H9 (cell line): ENCODE results near the gene ECSIT. TPM values are rescaled to one million over a fixed set of nuclear protein-coding genes. Genes with fewer than 3 reads are reported as not detected.

Experiments used
- DNase-seq: peaks from one replicate; pipeline ENCODE4 v3.0.0-alpha.2; 2017
- H2AFZ ChIP-seq: one replicate; pipeline ENCODE4 v1.6.1; 2013; ENCODE audit warnings: mild to moderate bottlenecking, low read length, control low read depth, moderate library complexity
- H2AK5ac ChIP-seq: 2 replicates; pipeline ENCODE4 v1.6.1; 2013; ENCODE audit warnings: low read length, control low read depth, mixed read lengths; ENCODE audit not compliant: insufficient read length
- H2BK120ac ChIP-seq: one replicate; pipeline ENCODE4 v1.6.1; 2013; ENCODE audit warnings: low read depth, mild to moderate bottlenecking, low read length, control low read depth, inconsistent platforms; ENCODE audit not compliant: poor library complexity, severe bottlenecking
- H2BK12ac ChIP-seq: 2 replicates; pipeline ENCODE4 v1.6.1; 2013; ENCODE audit warnings: low read length, control low read depth, mixed read lengths, low read depth; ENCODE audit not compliant: insufficient read length
- H2BK15ac ChIP-seq: 2 replicates; pipeline ENCODE4 v1.6.1; 2013; ENCODE audit warnings: low read depth, low read length, control low read depth
- H2BK20ac ChIP-seq: one replicate; pipeline ENCODE4 v1.6.1; 2013; ENCODE audit warnings: low read depth, mild to moderate bottlenecking, low read length, control low read depth, inconsistent platforms; ENCODE audit not compliant: poor library complexity, severe bottlenecking
- H2BK5ac ChIP-seq: 2 replicates; pipeline ENCODE4 v1.6.1; 2013; ENCODE audit warnings: low read length, control low read depth, mixed read lengths; ENCODE audit not compliant: insufficient read length
- H3K14ac ChIP-seq: 2 replicates; pipeline ENCODE4 v1.6.1; 2013; ENCODE audit warnings: low read length, control low read depth; ENCODE audit not compliant: insufficient read depth
- H3K18ac ChIP-seq: 2 replicates; pipeline ENCODE4 v1.6.1; 2013; ENCODE audit warnings: low read depth, mild to moderate bottlenecking, mixed read lengths, low read length, control low read depth; ENCODE audit not compliant: insufficient read length
- H3K23ac ChIP-seq: 2 replicates; pipeline ENCODE4 v1.6.1; 2013; ENCODE audit warnings: low read length, control low read depth, mixed read lengths, low read depth; ENCODE audit not compliant: insufficient read length
- H3K23me2 ChIP-seq: 2 replicates; pipeline ENCODE4 v1.6.1; 2013; ENCODE audit warnings: low read depth, mild to moderate bottlenecking, mixed read lengths, low read length, control low read depth; ENCODE audit not compliant: insufficient read length, poor library complexity, severe bottlenecking
- H3K27ac ChIP-seq: 2 replicates; pipeline ENCODE4 v1.5.1; 2013; ENCODE audit warnings: low read length, control low read depth, mixed read lengths, low read depth; ENCODE audit not compliant: insufficient read length
- H3K27me3 ChIP-seq: 2 replicates; pipeline ENCODE4 v1.6.1; 2013; ENCODE audit warnings: low read length, control low read depth, inconsistent platforms; ENCODE audit not compliant: insufficient read depth
- H3K4ac ChIP-seq: 2 replicates; pipeline ENCODE4 v1.6.1; 2013; ENCODE audit warnings: low read depth, mild to moderate bottlenecking, control low read depth, inconsistent platforms, low read length, moderate library complexity
- H3K4me1 ChIP-seq: 2 replicates; pipeline ENCODE4 v1.6.1; 2013; ENCODE audit warnings: low read length, control low read depth, inconsistent platforms; ENCODE audit not compliant: insufficient read depth
- H3K4me2 ChIP-seq: 2 replicates; pipeline ENCODE4 v1.6.1; 2013; ENCODE audit warnings: low read length, control low read depth, mixed read lengths; ENCODE audit not compliant: insufficient read length, insufficient read depth
- H3K56ac ChIP-seq: 2 replicates; pipeline ENCODE4 v1.6.1; 2013; ENCODE audit warnings: low read depth, mild to moderate bottlenecking, mixed read lengths, low read length, control low read depth; ENCODE audit not compliant: insufficient read length
- H3K79me1 ChIP-seq: 2 replicates; pipeline ENCODE4 v1.6.1; 2013; ENCODE audit warnings: low read depth, mild to moderate bottlenecking, moderate library complexity, low read length, control low read depth, inconsistent platforms; ENCODE audit not compliant: insufficient read depth, poor library complexity, severe bottlenecking
- H3K79me2 ChIP-seq: 2 replicates; pipeline ENCODE4 v1.6.1; 2013; ENCODE audit warnings: low read length, control low read depth, inconsistent platforms; ENCODE audit not compliant: insufficient read depth
- H3K9ac ChIP-seq: 2 replicates; pipeline ENCODE4 v1.6.1; 2013; ENCODE audit warnings: low read length, control low read depth, mixed read lengths; ENCODE audit not compliant: insufficient read length; ENCODE audit errors: extremely low read depth
- H3K9me3 ChIP-seq: one replicate; pipeline ENCODE4 v1.6.1; 2013; ENCODE audit warnings: low read depth, low read length, inconsistent platforms; ENCODE audit not compliant: control insufficient read depth
- H3T11ph ChIP-seq: one replicate; pipeline ENCODE4 v1.6.1; 2013; ENCODE audit warnings: mild to moderate bottlenecking, low read length, control low read depth, inconsistent platforms
- H4K20me1 ChIP-seq: one replicate; pipeline ENCODE4 v1.6.1; 2013; ENCODE audit not compliant: control insufficient read depth, insufficient read length, insufficient read depth
- H4K5ac ChIP-seq: 2 replicates; pipeline ENCODE4 v1.6.1; 2013; ENCODE audit warnings: low read depth, mild to moderate bottlenecking, mixed read lengths, low read length, control low read depth; ENCODE audit not compliant: insufficient read length
- H4K8ac ChIP-seq: replicated peaks from 2 replicates; pipeline ENCODE4 v1.6.1; 2013; ENCODE audit warnings: low read length, control low read depth, mixed read lengths, low read depth; ENCODE audit not compliant: insufficient read length
- H4K91ac ChIP-seq: 2 replicates; pipeline ENCODE4 v1.6.1; 2013; ENCODE audit warnings: low read depth, mild to moderate bottlenecking, moderate library complexity, mixed read lengths, low read length, control low read depth; ENCODE audit not compliant: insufficient read length
- H3K27ac Mint-ChIP-seq, 3 experiments: 2 replicates in 2 of 3; 3 replicates in 1 of 3; pipeline ENCODE4 v1.8.0; 2020 to 2021; ENCODE audit warnings: mixed read lengths in 3 of 3, mild to moderate bottlenecking in 1 of 3, moderate library complexity in 1 of 3
- H3K27me3 Mint-ChIP-seq: 2 replicates; pipeline ENCODE4 v1.8.0; 2021; ENCODE audit warnings: low read depth, mild to moderate bottlenecking, moderate library complexity, mixed read lengths
- H3K36me3 Mint-ChIP-seq, 3 experiments: 2 replicates in 2 of 3; 3 replicates in 1 of 3; pipeline ENCODE4 v1.8.0; 2020 to 2021; ENCODE audit warnings: low read depth in 3 of 3, mixed read lengths in 3 of 3; ENCODE audit not compliant: insufficient read depth in 1 of 3
- H3K4me1 Mint-ChIP-seq, 2 experiments: 2 replicates each; pipeline ENCODE4 v1.8.0; 2020; ENCODE audit warnings: mixed read lengths in 2 of 2
- H3K4me3 Mint-ChIP-seq, 2 experiments: 2 replicates in 1 of 2; 3 replicates in 1 of 2; pipeline ENCODE4 v1.8.0; 2020 to 2021; ENCODE audit warnings: mild to moderate bottlenecking in 2 of 2, mixed read lengths in 2 of 2, moderate library complexity in 1 of 2
- H3K9me3 Mint-ChIP-seq, 2 experiments: 2 replicates in 1 of 2; 3 replicates in 1 of 2; pipeline ENCODE4 v1.8.0; 2020; ENCODE audit warnings: mild to moderate bottlenecking in 2 of 2, mixed read lengths in 2 of 2, moderate library complexity in 1 of 2
- CTCF ChIP-seq: fragments of 200-600 bp; sonication (generic); conservative IDR thresholded peaks from 3 replicates; pipeline ENCODE4 v1.8.0; 2021; ENCODE audit warnings: antibody characterized with exemption, mild to moderate bottlenecking
- WGBS: extraction: QIAGEN DNeasy Blood & Tissue Kit; methylation state at CpG from one replicate; pipeline ENCODE4 v1.1.7; 2013; ENCODE audit warnings: missing lambda C conversion rate, low lambda C conversion rate, mixed read lengths; ENCODE audit not compliant: insufficient read length; ENCODE audit errors: extremely low coverage; 5-methylcytosine and 5-hydroxymethylcytosine counted together
- total RNA-seq: library from RNA; stranded (reverse); gene quantifications from 2 replicates; pipeline ENCODE4 v1.2.1, GENCODE V29; 2021

ECSIT gene
- total RNA-seq, 1 experiment from 2014 or later = 42.4 TPM

DNA sequence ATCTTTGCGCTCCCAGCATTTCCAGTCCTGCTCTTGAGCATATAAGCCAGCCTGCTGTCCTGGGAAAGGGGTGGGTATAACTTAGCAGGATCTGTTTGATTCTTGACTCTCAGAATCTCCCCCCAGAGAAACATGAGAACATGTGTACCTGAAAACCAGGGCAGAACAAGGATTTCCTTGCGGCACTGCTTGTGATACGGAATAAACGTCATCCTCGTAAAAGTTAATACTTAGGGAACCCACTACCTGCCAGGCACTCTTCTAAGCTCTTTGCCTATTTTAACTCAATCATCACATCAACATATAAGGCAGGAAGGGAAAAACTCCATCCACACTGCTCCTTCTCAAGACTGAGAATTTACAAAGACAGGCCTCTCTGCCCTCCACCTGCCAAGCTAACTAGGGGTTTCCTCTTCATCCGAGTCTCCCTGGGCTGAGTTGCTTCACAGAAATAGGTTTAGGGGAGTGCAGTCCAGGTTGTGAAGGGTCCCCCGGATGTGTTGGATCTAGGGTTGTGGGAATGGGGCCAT, 24.4 kb downstream of the ECSIT start:
- H2AFZ ChIP-seq = no peak overlapping the region
- H3K23me2 ChIP-seq = peaks cover 5% of the 10 kb centered on the region
- H3K23ac ChIP-seq = no peak overlapping the region
- Mint-ChIP-seq H3K27ac (peak overlapping the region; percentile 8 to 95 (median 59); a peak in 4 of 7 replicates), H3K9me3 (no peaks in the 10 kb centered on the region), H3K36me3 (peaks cover 0 to 2% (median 0%) of the 10 kb centered on the region in 3 experiments; a peak in 1 of 7 replicates), H3K4me3 (peak overlapping the region; percentile 81 to 90), H3K27me3 (no peaks in the 10 kb centered on the region), H3K4me1 (peaks cover 10 to 13% of the 10 kb centered on the region in 2 experiments)
- H3K79me1 ChIP-seq = no peaks in the 10 kb centered on the region
- no peak overlapping the region for H3K27ac ChIP-seq
- H4K91ac ChIP-seq = no peak overlapping the region
- no peak overlapping the region for H2BK5ac ChIP-seq
- DNase-seq = no peak
- H2AK5ac ChIP-seq = no peak overlapping the region
- H4K20me1 ChIP-seq = no peaks in the 10 kb centered on the region
- H3K27me3 ChIP-seq = no peaks in the 10 kb centered on the region
- no peaks in the 10 kb centered on the region for H3K79me2 ChIP-seq
- no peak overlapping the region for H2BK15ac ChIP-seq
- H3K56ac ChIP-seq = no peak overlapping the region
- no peak overlapping the region for H4K5ac ChIP-seq
- no peak overlapping the region for H2BK120ac ChIP-seq
- WGBS = no CpG with 5 or more reads among the region's 7 CpGs
- no peak overlapping the region for H2BK20ac ChIP-seq
- no peak for TF ChIP-seq CTCF
- H3K14ac ChIP-seq = no peak overlapping the region
- H3K18ac ChIP-seq = no peak overlapping the region
- peak overlapping the region; percentile 31 for H3K9ac ChIP-seq
- H3T11ph ChIP-seq = no peak overlapping the region
- no peaks in the 10 kb centered on the region for H3K4me1 ChIP-seq
- H4K8ac ChIP-seq = no peak overlapping the region
- no peaks in the 10 kb centered on the region for H3K9me3 ChIP-seq
- no peak overlapping the region for H2BK12ac ChIP-seq
- H3K4ac ChIP-seq = no peak overlapping the region
- peak overlapping the region; percentile 56 for H3K4me2 ChIP-seq
